Esophagus (tissue), 2 donors: ENCODE data around the gene EHBP1L1. TPM values are rescaled to one million over a fixed set of nuclear protein-coding genes. Genes with fewer than 3 reads are reported as not detected.
"Not testable (repeated sequence)": the region's sequence is repeated elsewhere in the genome, so short reads cannot be mapped to it uniquely, and the experiment has no call there.

Experiments
- H3K27ac ChIP-seq, 2 donors: one replicate each; pipeline ENCODE4 v1.5.1; 2013; ENCODE audit warnings: low read depth in 2 of 2, mild to moderate bottlenecking in 2 of 2, inconsistent platforms in 1 of 2, low read length in 1 of 2, moderate library complexity in 1 of 2
- H3K27me3 ChIP-seq, 2 donors: one replicate each; pipeline ENCODE4 v1.6.1; 2013; ENCODE audit warnings: low read length in 2 of 2, control low read depth in 1 of 2, mild to moderate bottlenecking in 1 of 2; ENCODE audit not compliant: insufficient read depth in 2 of 2, control insufficient read depth in 1 of 2
- H3K36me3 ChIP-seq, 2 donors: one replicate each; pipeline ENCODE4 v1.6.1; 2013; ENCODE audit warnings: low read length in 1 of 2; ENCODE audit not compliant: control insufficient read depth in 2 of 2, insufficient read depth in 2 of 2
- H3K4me1 ChIP-seq, 2 donors: one replicate each; pipeline ENCODE4 v1.6.1; 2013; ENCODE audit warnings: low read length in 1 of 2; ENCODE audit not compliant: control insufficient read depth in 2 of 2, insufficient read depth in 2 of 2
- H3K4me3 ChIP-seq, 2 donors: one replicate each; pipeline ENCODE4 v1.5.1; 2013; ENCODE audit warnings: low read length in 2 of 2, mild to moderate bottlenecking in 2 of 2, low read depth in 1 of 2, moderate library complexity in 1 of 2
- H3K9me3 ChIP-seq, 2 donors: one replicate each; pipeline ENCODE4 v1.6.1; 2013; ENCODE audit warnings: mild to moderate bottlenecking in 2 of 2, low read depth in 1 of 2, low read length in 1 of 2, moderate library complexity in 1 of 2; ENCODE audit not compliant: control insufficient read depth in 2 of 2, insufficient read depth in 1 of 2
- WGBS, 2 donors: extraction: QIAGEN DNeasy Blood & Tissue Kit; methylation state at CpG; one replicate each; pipeline ENCODE4 v1.1.7; 2013; 5-methylcytosine and 5-hydroxymethylcytosine counted together
- polyA plus RNA-seq, 2 donors: library from polyadenylated mRNA; stranded (reverse); fragments of 200-250 nt; gene quantifications; one replicate each; pipeline ENCODE4 v1.2.3, GENCODE V29; 2013
- donor health status: healthy with polysubstance abuse.
- donor health status: Bipolar disorder and iron deficiency.

Gene EHBP1L1
- polyA plus RNA-seq, 2 donors, result 54.4 to 61.6 TPM

GRCh38 chr11:65560555-65561418 is 15.1 kb upstream of the EHBP1L1 start:
- Histone ChIP-seq H3K27me3 (no peaks in the 10 kb centered on the region), H3K27ac (peak overlapping the region; percentile 35 to 82), H3K4me1 (peaks cover 4 to 21% of the 10 kb centered on the region in 2 donors), H3K4me3 (no peak overlapping the region), H3K36me3 (no peaks in the 10 kb centered on the region), H3K9me3 (no peaks in the 10 kb centered on the region)
- WGBS, 2 donors, result 26 to 31% methylated on average over 15 of the region's 15 CpGs

GRCh38 chr11:65562020-65562419 is 13.8 kb upstream of the EHBP1L1 start:
- Histone ChIP-seq H3K4me3 (no peak overlapping the region), H3K27ac (no peak overlapping the region), H3K4me1 (peaks cover 4 to 18% of the 10 kb centered on the region in 2 donors), H3K27me3 (no peaks in the 10 kb centered on the region), H3K9me3 (no peaks in the 10 kb centered on the region), H3K36me3 (no peaks in the 10 kb centered on the region)
- WGBS, 2 donors, result 85 to 91% methylated on average over 7 of the region's 7 CpGs

GRCh38 chr11:65562788-65563187 is 13.1 kb upstream of the EHBP1L1 start:
- Histone ChIP-seq H3K9me3 (no peaks in the 10 kb centered on the region), H3K4me3 (no peak overlapping the region), H3K27ac (no peak overlapping the region), H3K36me3 (peaks cover 0 to under 1% of the 10 kb centered on the region in 2 donors), H3K4me1 (peaks cover 0 to 14% of the 10 kb centered on the region in 2 donors), H3K27me3 (no peaks in the 10 kb centered on the region)
- WGBS, 2 donors, result 83 to 91% methylated on average over 8 to 9 of the region's 9 CpGs

GRCh38 chr11:65563601-65564000 is 12.3 kb upstream of the EHBP1L1 start:
- no peak overlapping the region for H3K4me3 ChIP-seq
- 92 to 95% methylated on average over 4 of the region's 4 CpGs for WGBS, 2 donors
- H3K27me3 ChIP-seq, result no peaks in the 10 kb centered on the region
- H3K36me3 ChIP-seq, result peaks cover 0 to 5% of the 10 kb centered on the region in 2 donors
- no peak overlapping the region for H3K27ac ChIP-seq
- H3K9me3 ChIP-seq, result no peaks in the 10 kb centered on the region
- H3K4me1 ChIP-seq, result peaks cover 0 to 14% of the 10 kb centered on the region in 2 donors

GRCh38 chr11:65564879-65565559 is 10.8 kb upstream of the EHBP1L1 start:
- H3K27me3 ChIP-seq, H3K4me3 ChIP-seq, H3K36me3 ChIP-seq, H3K9me3 ChIP-seq: not testable (repeated sequence)
- 82 to 88% methylated on average over 12 of the region's 12 CpGs for WGBS, 2 donors
- peak overlapping the region; percentile 24 to 47 for H3K27ac ChIP-seq
- peaks cover 0 to 16% of the 10 kb centered on the region in 2 donors for H3K4me1 ChIP-seq

GRCh38 chr11:65565624-65566453 is 10.0 kb upstream of the EHBP1L1 start:
- Histone ChIP-seq H3K9me3 (no peaks in the 10 kb centered on the region), H3K4me3 (no peak overlapping the region), H3K27ac (peak overlapping the region; percentile 47 to 65), H3K4me1 (peaks cover 0 to 11% of the 10 kb centered on the region in 2 donors), H3K36me3 (peaks cover 0 to 5% of the 10 kb centered on the region in 2 donors), H3K27me3 (no peaks in the 10 kb centered on the region)
- 72 to 73% methylated on average over 7 of the region's 7 CpGs for WGBS, 2 donors

GRCh38 chr11:65569164-65569972 is 6.5 kb upstream of the EHBP1L1 start:
- Histone ChIP-seq H3K9me3 (no peaks in the 10 kb centered on the region), H3K27ac (peak overlapping the region; percentile 99 to 100), H3K36me3 (peaks cover 0 to 10% of the 10 kb centered on the region in 2 donors), H3K27me3 (no peaks in the 10 kb centered on the region), H3K4me1 (peaks cover 0 to 25% of the 10 kb centered on the region in 2 donors), H3K4me3 (peak overlapping the region; percentile 88 to 89)
- 5% methylated on average over 28 of the region's 28 CpGs for WGBS, 2 donors

GRCh38 chr11:65569973-65570918 is 5.6 kb upstream of the EHBP1L1 start, which contains the start of gene ZNRD2:
Gene ZNRD2, plus strand, starts transcription at chr11:65570477. Its CDS starts 15 bp downstream, at chr11:65570492.
- H3K27me3 ChIP-seq, result no peaks in the 10 kb centered on the region
- H3K27ac ChIP-seq, result peak within 1 kb of the TSS; percentile 99 to 100
- H3K4me3 ChIP-seq, result peak within 1 kb of the TSS; percentile 88 to 89
- H3K9me3 ChIP-seq, result no peaks in the 10 kb centered on the region
- peaks cover 0 to 30% of the 10 kb centered on the region in 2 donors for H3K4me1 ChIP-seq
- H3K36me3 ChIP-seq, result peaks cover 0 to 10% of the 10 kb centered on the region in 2 donors
- 0% methylated on average over 84 to 89 of the region's 89 CpGs for WGBS, 2 donors
